HCT116 (cell line): Measurements from ENCODE around the gene GPR6.

ENCODE experiments used
- CTCF ChIP-seq, 3 experiments: fragments of 200-600 bp in 1 of 3; sonication (generic) in 1 of 3; IDR thresholded peaks in 2 of 3; conservative IDR thresholded peaks in 1 of 3; 2 replicates each; pipeline ENCODE4 v1.5.1; 2012 to 2017; ENCODE audit warnings: low read depth in 2 of 3, low read length in 2 of 3, antibody characterized with exemption in 1 of 3, borderline replicate concordance in 1 of 3, control low read depth in 1 of 3, mild to moderate bottlenecking in 1 of 3, mixed read lengths in 1 of 3, mixed run types in 1 of 3, moderate library complexity in 1 of 3; ENCODE audit not compliant: insufficient read depth in 1 of 3
- EZH2 ChIP-seq: fragments of 200-600 bp; sonication (generic); IDR thresholded peaks from 2 replicates; pipeline ENCODE4 v1.6.1; 2017; ENCODE audit warnings: antibody characterized with exemption, mixed run types
- JUND ChIP-seq: IDR thresholded peaks from 2 replicates; pipeline ENCODE4 v1.6.1; 2012
- MAX ChIP-seq: IDR thresholded peaks from 2 replicates; pipeline ENCODE4 v1.6.1; 2012
- POLR2A ChIP-seq: IDR thresholded peaks from 2 replicates; pipeline ENCODE4 v1.7.0; 2011; ENCODE audit warnings: borderline replicate concordance; ENCODE audit not compliant: insufficient read depth, insufficient read length; ENCODE audit errors: extremely low read depth
- POLR2AphosphoS5 ChIP-seq: IDR thresholded peaks from 2 replicates; pipeline ENCODE4 v1.6.1; 2011; ENCODE audit warnings: mild to moderate bottlenecking, low read depth, low read length, moderate library complexity
- ZFX ChIP-seq: fragments of 450-650 bp; IDR thresholded peaks from 2 replicates; pipeline ENCODE4 v1.6.1; 2017
- ZNF274 ChIP-seq: fragments of 200-500 bp; sonication (Bioruptor generic); IDR thresholded peaks from 2 replicates; pipeline ENCODE4 v1.6.1; 2014; ENCODE audit warnings: mild to moderate bottlenecking, low read depth, low read length, inconsistent platforms

- no peak for TF ChIP-seq CTCF (IDR thresholded peaks at IDR 0.05 in 2 of 3, conservative IDR thresholded peaks at IDR 0.05 in 1 of 3; ENCODE audit: borderline replicate concordance in 1 of 3, insufficient read depth in 1 of 3, low read depth in 2 of 3, low read length in 2 of 3)
- TF ChIP-seq POLR2AphosphoS5, result no peak
- no peak for TF ChIP-seq JUND
- no peak for TF ChIP-seq ZNF274
- TF ChIP-seq ZFX, result no peak
- no peak for TF ChIP-seq POLR2A
- TF ChIP-seq EZH2, result no peak
- no peak for TF ChIP-seq MAX
Observed at GRCh38 chr6:109955491-109955890, 22.6 kb upstream of the GPR6 start.
